WERI-Rb-1 (cell line): Measurements from ENCODE around the gene CXCR4.

Experiments
- DNase-seq: peaks from one replicate; pipeline ENCODE4 v3.0.0-alpha.2; 2020
- H3K27ac ChIP-seq: fragments of 250-450 bp; sonication (Bioruptor Pico); 2 replicates; pipeline ENCODE4 v1.5.1; 2020; ENCODE audit warnings: mild to moderate bottlenecking, moderate library complexity
- H3K27me3 ChIP-seq: fragments of 250-450 bp; sonication (Bioruptor Pico); 2 replicates; pipeline ENCODE4 v1.5.1; 2021; ENCODE audit warnings: mild to moderate bottlenecking, low read depth, moderate library complexity; ENCODE audit not compliant: insufficient read depth, severe bottlenecking
- H3K36me3 ChIP-seq: fragments of 250-450 bp; sonication (Bioruptor Pico); 2 replicates; pipeline ENCODE4 v1.5.1; 2020; ENCODE audit warnings: mild to moderate bottlenecking, moderate library complexity
- H3K4me3 ChIP-seq: 2 replicates; pipeline ENCODE4 v1.5.1; 2011; ENCODE audit warnings: low read depth, mild to moderate bottlenecking, control low read depth, low read length
- H3K9me3 ChIP-seq: fragments of 250-450 bp; sonication (Bioruptor Pico); 2 replicates; pipeline ENCODE4 v1.5.1; 2021; ENCODE audit warnings: mild to moderate bottlenecking, moderate library complexity; ENCODE audit not compliant: severe bottlenecking
- CTCF ChIP-seq: IDR thresholded peaks from 2 replicates; pipeline ENCODE4 v1.5.1; 2011; ENCODE audit warnings: low read depth, mild to moderate bottlenecking, control low read depth, inconsistent platforms, low read length

CXCR4 gene

GRCh38 chr2:136117909-136118818 lies at the start of gene CXCR4:
CXCR4 (minus strand) TSS chr2:136118149; CDS start chr2:136118060, 89 bp downstream.
- Histone ChIP-seq H3K4me3 (peak within 1 kb of the TSS; percentile 81), H3K27ac (0 out of 2 replicates have a peak within 1 kb of the TSS, but pooled peaks have one; percentile 31), H3K27me3 (peaks cover 5% of the 10 kb centered on the region), H3K9me3 (no peaks in the 10 kb centered on the region), H3K36me3 (no peaks in the 10 kb centered on the region; the same call in 1 of the 2 replicates)
- TF ChIP-seq CTCF: peak; percentile 61
- peak; percentile 83 for DNase-seq

DNA sequence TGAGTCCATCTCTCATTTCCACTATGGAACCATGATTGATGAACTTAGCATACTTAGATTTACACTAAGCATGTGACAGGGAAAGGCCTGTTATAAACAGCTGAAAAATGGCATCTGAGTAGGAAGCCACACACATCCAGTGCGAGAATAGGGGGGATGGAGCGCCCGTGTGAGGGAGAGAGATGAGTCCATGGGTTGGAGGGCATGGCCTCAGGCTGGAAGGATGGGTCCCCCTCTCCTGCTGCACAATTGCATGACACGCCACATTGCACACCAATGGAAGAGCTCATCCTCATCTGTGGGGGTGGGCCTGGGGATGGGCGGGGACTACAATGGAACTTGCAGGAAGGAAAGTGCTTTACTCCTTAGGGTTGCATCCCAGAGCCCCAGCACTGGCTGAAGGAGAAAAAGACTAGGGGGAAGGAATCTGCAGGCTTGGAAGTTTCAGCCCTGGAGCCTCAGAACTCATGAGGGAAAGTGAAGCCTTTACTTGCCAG lies 46.4 kb upstream of the CXCR4 start:
- H3K4me3 ChIP-seq: no peak overlapping the region
- no peak for DNase-seq
- H3K36me3 ChIP-seq: no peaks in the 10 kb centered on the region
- TF ChIP-seq CTCF: no peak
- H3K27me3 ChIP-seq: no peaks in the 10 kb centered on the region
- no peaks in the 10 kb centered on the region for H3K9me3 ChIP-seq
- no peak overlapping the region for H3K27ac ChIP-seq

GRCh38 chr2:136162438-136162837 lies 44.5 kb upstream of the CXCR4 start:
- DNase-seq: no peak
- Histone ChIP-seq H3K9me3 (no peaks in the 10 kb centered on the region), H3K27ac (no peak overlapping the region), H3K4me3 (no peak overlapping the region), H3K36me3 (no peaks in the 10 kb centered on the region), H3K27me3 (no peaks in the 10 kb centered on the region)
- no peak for TF ChIP-seq CTCF

GRCh38 chr2:136156411-136156810 lies 38.5 kb upstream of the CXCR4 start:
- no peaks in the 10 kb centered on the region for H3K36me3 ChIP-seq
- H3K9me3 ChIP-seq: no peaks in the 10 kb centered on the region
- H3K4me3 ChIP-seq: no peak overlapping the region
- peak overlapping the region; percentile 20 for H3K27ac ChIP-seq
- peak; percentile 15 for DNase-seq
- TF ChIP-seq CTCF: no peak
- H3K27me3 ChIP-seq: no peaks in the 10 kb centered on the region

DNA sequence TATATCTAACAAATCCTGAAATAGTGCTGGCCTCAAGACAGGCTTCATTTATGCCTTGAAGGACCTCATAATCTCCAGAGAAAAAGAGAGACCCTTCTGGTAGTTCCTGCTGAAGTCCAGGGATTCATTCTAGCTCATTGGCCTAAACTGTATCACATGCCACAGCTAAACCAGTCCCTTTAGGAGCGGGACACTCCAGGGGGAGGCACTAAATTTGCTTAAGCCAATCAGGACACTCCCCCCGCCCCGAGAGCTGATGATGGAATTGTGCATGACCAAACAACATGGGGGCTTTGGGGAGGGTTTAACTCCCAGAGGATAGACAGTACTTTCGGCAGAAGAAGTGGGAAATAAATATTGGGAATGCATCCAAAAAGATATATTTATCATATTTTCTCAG lies 36.4 kb upstream of the CXCR4 start:
- H3K4me3 ChIP-seq: no peak overlapping the region
- no peak for TF ChIP-seq CTCF
- no peak for DNase-seq
- H3K27ac ChIP-seq: no peak overlapping the region
- no peaks in the 10 kb centered on the region for H3K9me3 ChIP-seq
- H3K27me3 ChIP-seq: no peaks in the 10 kb centered on the region
- no peaks in the 10 kb centered on the region for H3K36me3 ChIP-seq
